HEK293 (cell line): ENCODE measurements around the gene POLR2H.

ENCODE experiments used
- ZNF155 ChIP-seq: fragments of 450-650 bp; formaldehyde crosslinking; IDR thresholded peaks from 2 replicates; pipeline ENCODE4 v1.5.1; 2016; ENCODE audit warnings: missing biosample characterization, missing genetic modification characterization
- ZNF23 ChIP-seq: fragments of 450-650 bp; formaldehyde crosslinking; IDR thresholded peaks from 2 replicates; pipeline ENCODE4 v1.5.1; 2016; ENCODE audit warnings: missing biosample characterization, missing genetic modification characterization, borderline replicate concordance

GRCh38 chr3:184338511-184338945 lies 23.0 kb upstream of the POLR2H start:
- TF ChIP-seq ZNF155 (no peak), ZNF23 (tag by site-specific recombination) (no peak)
